ENCODE data around the gene TMEM52B.

- TF ChIP-seq CTCF (IDR thresholded peaks at IDR 0.05) (no peak), EP300 (IDR thresholded peaks at IDR 0.05) (no peak), POLR2AphosphoS5 (IDR thresholded peaks at IDR 0.05) (no peak)
These were observed 20.4 kb upstream of the TMEM52B start for GRCh38 chr12:10158406-10158805.

Data from upper lobe of left lung (tissue), 4 donors.